HL-60 (cell line): ENCODE results near the gene BTBD6.

Experiments
- DNase-seq, 2 experiments: peaks; one replicate each; pipeline ENCODE4 v3.0.0-alpha.2; 2010 to 2020; ENCODE audit warnings: low read depth in 1 of 2, low spot score in 1 of 2
- H3K27ac ChIP-seq: fragments of 250-450 bp; sonication (Bioruptor Pico); replicated peaks from 2 replicates; pipeline ENCODE4 v1.5.1; 2020; ENCODE audit warnings: mild to moderate bottlenecking, moderate library complexity
- H3K27me3 ChIP-seq: fragments of 250-450 bp; sonication (Bioruptor Pico); 2 replicates; pipeline ENCODE4 v1.5.1; 2021; ENCODE audit warnings: mild to moderate bottlenecking, moderate library complexity; ENCODE audit not compliant: insufficient read depth, poor library complexity, severe bottlenecking
- H3K4me3 ChIP-seq: replicated peaks from 2 replicates; pipeline ENCODE4 v1.5.1; 2011; ENCODE audit warnings: mild to moderate bottlenecking, control low read depth, low read length; ENCODE audit not compliant: insufficient read depth
- GABPA ChIP-seq: IDR thresholded peaks from 2 replicates; pipeline ENCODE4 v1.6.1; 2012; ENCODE audit warnings: low read depth
- POLR2AphosphoS5 ChIP-seq: IDR thresholded peaks from 2 replicates; pipeline ENCODE4 v1.6.1; 2012; ENCODE audit warnings: low read depth
- SPI1 ChIP-seq: IDR thresholded peaks from 2 replicates; pipeline ENCODE4 v1.6.1; 2012; ENCODE audit warnings: low read depth, mild to moderate bottlenecking, borderline replicate concordance
- TF ChIP-seq, protein P1 (sequence below): IDR thresholded peaks from one replicate; pipeline ENCODE4 v1.5.1; 2011; ENCODE audit warnings: low read length, control low read depth, inconsistent platforms; ENCODE audit not compliant: insufficient read depth
- TF ChIP-seq, protein P2 (sequence below): IDR thresholded peaks from 2 replicates; pipeline ENCODE4 v1.6.1; 2012; ENCODE audit warnings: low read depth; ENCODE audit not compliant: insufficient replicate concordance

BTBD6 gene

DNA sequence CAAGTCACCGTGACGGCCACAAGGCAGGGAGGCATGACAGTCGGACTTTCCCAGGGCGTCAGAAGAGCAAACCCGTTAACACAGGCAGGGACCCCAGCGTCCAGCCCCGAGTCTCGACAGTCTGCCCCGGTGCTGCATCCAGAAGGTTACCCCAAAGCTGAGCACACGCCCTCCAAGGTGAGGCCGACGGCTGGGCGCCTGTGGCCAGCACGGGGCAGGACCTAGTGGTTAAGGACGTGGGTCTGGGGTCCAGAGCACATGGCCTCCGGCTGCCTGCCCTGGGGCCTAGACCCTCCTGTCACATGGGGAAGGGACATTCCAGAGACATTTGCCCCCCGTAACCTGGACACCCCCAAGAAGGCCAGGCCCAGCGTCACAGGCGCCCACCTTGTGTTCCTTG, 29.7 kb upstream of the BTBD6 start:
- DNase-seq, result no peak
- TF ChIP-seq, protein P1, sequence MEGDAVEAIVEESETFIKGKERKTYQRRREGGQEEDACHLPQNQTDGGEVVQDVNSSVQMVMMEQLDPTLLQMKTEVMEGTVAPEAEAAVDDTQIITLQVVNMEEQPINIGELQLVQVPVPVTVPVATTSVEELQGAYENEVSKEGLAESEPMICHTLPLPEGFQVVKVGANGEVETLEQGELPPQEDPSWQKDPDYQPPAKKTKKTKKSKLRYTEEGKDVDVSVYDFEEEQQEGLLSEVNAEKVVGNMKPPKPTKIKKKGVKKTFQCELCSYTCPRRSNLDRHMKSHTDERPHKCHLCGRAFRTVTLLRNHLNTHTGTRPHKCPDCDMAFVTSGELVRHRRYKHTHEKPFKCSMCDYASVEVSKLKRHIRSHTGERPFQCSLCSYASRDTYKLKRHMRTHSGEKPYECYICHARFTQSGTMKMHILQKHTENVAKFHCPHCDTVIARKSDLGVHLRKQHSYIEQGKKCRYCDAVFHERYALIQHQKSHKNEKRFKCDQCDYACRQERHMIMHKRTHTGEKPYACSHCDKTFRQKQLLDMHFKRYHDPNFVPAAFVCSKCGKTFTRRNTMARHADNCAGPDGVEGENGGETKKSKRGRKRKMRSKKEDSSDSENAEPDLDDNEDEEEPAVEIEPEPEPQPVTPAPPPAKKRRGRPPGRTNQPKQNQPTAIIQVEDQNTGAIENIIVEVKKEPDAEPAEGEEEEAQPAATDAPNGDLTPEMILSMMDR, result no peak
- no peak for TF ChIP-seq POLR2AphosphoS5
- TF ChIP-seq GABPA, result no peak
- TF ChIP-seq, protein P2, sequence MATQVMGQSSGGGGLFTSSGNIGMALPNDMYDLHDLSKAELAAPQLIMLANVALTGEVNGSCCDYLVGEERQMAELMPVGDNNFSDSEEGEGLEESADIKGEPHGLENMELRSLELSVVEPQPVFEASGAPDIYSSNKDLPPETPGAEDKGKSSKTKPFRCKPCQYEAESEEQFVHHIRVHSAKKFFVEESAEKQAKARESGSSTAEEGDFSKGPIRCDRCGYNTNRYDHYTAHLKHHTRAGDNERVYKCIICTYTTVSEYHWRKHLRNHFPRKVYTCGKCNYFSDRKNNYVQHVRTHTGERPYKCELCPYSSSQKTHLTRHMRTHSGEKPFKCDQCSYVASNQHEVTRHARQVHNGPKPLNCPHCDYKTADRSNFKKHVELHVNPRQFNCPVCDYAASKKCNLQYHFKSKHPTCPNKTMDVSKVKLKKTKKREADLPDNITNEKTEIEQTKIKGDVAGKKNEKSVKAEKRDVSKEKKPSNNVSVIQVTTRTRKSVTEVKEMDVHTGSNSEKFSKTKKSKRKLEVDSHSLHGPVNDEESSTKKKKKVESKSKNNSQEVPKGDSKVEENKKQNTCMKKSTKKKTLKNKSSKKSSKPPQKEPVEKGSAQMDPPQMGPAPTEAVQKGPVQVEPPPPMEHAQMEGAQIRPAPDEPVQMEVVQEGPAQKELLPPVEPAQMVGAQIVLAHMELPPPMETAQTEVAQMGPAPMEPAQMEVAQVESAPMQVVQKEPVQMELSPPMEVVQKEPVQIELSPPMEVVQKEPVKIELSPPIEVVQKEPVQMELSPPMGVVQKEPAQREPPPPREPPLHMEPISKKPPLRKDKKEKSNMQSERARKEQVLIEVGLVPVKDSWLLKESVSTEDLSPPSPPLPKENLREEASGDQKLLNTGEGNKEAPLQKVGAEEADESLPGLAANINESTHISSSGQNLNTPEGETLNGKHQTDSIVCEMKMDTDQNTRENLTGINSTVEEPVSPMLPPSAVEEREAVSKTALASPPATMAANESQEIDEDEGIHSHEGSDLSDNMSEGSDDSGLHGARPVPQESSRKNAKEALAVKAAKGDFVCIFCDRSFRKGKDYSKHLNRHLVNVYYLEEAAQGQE, result no peak
- TF ChIP-seq SPI1, result no peak
- H3K27me3 ChIP-seq, result no peaks in the 10 kb centered on the region

DNA sequence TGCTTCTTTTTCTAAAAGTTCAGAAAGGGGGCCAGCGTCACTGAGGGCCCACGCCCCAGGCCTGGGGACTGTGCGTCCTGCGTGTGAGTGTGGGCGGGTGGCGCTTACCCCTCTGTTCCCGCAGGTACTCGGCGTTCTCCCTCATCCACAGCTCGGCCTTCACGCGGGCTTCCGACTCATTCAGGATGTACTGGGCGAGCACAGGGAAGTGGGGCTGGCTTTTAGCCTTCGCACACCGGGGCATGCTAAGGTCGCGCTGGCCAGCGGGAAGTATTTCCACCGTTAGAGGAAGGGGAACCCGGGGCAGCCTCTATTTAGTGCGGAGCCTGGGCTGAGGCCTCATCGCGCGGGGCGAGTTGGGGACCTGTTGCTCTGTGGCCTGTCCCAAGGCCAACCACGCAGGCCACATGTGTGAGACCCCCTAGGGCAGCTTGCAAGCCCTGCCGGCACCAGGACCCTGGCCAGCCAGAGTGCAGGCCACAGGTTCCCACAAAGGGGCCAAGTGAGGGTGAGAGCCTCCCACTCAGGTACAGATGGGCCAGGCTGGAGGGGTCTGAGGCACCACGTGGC, 29.2 kb upstream of the BTBD6 start:
- no peaks in the 10 kb centered on the region for H3K27me3 ChIP-seq
- TF ChIP-seq, protein P2, result no peak
- no peak for TF ChIP-seq SPI1
- no peak for TF ChIP-seq GABPA
- TF ChIP-seq, protein P1, result no peak
- TF ChIP-seq POLR2AphosphoS5, result no peak
- DNase-seq, result no peak
- H3K27ac ChIP-seq, result no peak overlapping the region
- H3K4me3 ChIP-seq, result no peak overlapping the region

More for the DNA sequence above, 29.7 kb upstream of the BTBD6 start:
- Histone ChIP-seq H3K4me3 (no peak overlapping the region), H3K27ac (no peak overlapping the region)

DNA sequence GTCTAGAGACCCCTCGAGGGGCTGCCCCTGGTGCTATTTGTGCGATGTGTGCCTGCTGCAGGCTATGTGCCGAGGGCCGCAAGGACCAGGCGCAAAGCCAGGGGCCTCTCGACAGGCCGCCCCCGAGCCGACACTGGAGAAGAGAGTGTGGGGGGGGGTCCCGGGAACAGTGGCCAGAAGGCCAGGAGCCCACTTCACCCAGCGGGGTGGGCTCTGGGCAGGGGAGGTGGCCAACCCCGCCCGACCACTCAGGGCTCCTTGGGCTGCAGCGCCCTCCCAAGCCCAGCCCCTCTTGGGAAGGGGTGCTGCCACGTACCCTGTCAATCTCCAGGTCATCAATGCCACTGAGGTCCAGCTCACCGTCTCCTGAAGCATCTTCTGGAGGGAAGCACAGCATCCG, 28.6 kb upstream of the BTBD6 start:
- Histone ChIP-seq H3K4me3 (no peak overlapping the region), H3K27ac (no peak overlapping the region), H3K27me3 (no peaks in the 10 kb centered on the region)
- TF ChIP-seq, protein P2, result no peak
- TF ChIP-seq, protein P1, result no peak
- no peak for TF ChIP-seq GABPA
- no peak for TF ChIP-seq SPI1
- no peak for TF ChIP-seq POLR2AphosphoS5
- DNase-seq, result no peak
